ENCODE measurements around the gene RBMX.
"Not testable (repeated sequence)": the region's sequence is repeated elsewhere in the genome, so short reads cannot be mapped to it uniquely, and the experiment has no call there.

Gene RBMX

DNA sequence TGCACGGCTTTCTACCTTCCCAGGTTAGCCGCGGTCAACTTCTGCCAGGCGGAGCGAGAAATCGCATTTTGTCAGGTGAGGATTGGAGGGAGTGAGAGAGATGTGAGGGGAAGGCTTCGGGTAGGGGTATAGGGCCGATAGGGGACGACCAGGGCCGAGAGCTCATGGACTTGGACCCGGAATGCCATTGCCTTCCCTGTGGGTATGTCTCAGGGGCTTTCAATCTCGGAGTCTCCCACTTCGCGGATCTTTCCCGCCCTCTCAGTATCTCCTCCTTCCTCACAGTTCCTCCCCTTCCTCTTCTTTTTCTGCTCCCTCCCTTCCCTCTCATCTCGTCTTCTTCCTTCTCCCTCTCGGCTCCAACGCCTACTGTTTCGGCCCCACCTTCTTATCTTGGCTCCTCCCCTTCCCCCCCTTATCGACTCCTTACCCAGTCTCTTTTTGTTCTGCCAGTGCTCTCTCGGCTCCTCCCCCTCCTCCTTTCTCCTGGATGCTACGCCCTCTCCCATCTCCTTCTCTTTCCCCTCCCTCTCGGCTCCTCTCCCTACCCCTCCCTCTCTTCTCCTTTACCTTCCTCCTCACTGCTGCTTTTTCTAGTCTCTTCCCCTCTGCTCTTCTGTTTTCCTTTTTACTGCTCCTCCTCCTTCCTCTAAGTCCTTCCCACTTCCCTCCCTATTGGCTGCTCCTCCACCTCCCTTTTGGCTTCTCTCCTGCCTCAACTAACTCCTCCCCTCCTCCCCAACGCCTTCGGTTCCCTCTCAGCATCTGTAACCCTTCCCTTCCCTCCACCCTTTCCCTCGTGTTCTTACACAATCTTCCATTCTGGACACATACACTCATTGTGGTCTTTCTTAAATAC, 29.4 kb upstream of the RBMX start:
- TF ChIP-seq, protein P1, sequence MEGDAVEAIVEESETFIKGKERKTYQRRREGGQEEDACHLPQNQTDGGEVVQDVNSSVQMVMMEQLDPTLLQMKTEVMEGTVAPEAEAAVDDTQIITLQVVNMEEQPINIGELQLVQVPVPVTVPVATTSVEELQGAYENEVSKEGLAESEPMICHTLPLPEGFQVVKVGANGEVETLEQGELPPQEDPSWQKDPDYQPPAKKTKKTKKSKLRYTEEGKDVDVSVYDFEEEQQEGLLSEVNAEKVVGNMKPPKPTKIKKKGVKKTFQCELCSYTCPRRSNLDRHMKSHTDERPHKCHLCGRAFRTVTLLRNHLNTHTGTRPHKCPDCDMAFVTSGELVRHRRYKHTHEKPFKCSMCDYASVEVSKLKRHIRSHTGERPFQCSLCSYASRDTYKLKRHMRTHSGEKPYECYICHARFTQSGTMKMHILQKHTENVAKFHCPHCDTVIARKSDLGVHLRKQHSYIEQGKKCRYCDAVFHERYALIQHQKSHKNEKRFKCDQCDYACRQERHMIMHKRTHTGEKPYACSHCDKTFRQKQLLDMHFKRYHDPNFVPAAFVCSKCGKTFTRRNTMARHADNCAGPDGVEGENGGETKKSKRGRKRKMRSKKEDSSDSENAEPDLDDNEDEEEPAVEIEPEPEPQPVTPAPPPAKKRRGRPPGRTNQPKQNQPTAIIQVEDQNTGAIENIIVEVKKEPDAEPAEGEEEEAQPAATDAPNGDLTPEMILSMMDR (IDR thresholded peaks at IDR 0.05; ENCODE audit: low read depth, low read length, missing control alignments), result no peak
- peak; percentile 85 for DNase-seq (ENCODE audit: extremely low read depth, low read depth)

DNA sequence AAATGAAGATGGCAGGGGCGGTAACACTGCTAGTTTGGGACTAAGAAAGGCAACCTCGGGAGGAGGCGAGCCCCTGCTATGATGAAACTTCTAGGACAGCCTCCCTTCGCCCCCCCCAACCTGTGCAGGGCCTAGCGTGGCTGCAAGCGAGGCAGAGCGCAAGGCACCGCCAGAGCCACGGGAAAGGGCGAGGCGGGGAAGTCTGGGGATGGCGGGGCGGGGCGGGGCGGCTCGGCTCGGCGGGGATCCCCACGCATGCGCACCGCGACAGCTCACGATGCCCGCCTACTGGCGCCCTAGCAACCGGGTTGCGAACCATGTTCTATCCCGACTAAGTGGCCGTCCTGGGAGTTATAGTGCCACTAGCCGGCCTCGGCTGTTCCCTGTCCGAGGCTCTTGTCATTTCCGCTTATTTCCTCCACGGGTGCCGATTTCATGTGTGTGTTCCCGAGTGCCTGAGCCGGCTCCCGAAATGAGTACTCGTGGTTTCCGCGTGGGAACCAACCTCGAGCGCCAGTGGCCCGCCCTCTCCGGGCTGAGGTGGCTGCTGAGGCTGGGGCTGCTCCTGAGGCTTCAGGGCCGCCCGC, 28.7 kb upstream of the RBMX start:
- DNase-seq (ENCODE audit: extremely low read depth, low read depth), result no peak
- TF ChIP-seq, protein P1 (IDR thresholded peaks at IDR 0.05; ENCODE audit: low read depth, low read length, missing control alignments), result no peak
- H3K4me3 ChIP-seq (replicated peaks; ENCODE audit: low read depth, low read length), result peak overlapping the region; percentile 63

More for the DNA sequence above, 29.4 kb upstream of the RBMX start:
- peak overlapping the region; percentile 63 for H3K4me3 ChIP-seq (replicated peaks; ENCODE audit: low read depth, low read length)

DNA sequence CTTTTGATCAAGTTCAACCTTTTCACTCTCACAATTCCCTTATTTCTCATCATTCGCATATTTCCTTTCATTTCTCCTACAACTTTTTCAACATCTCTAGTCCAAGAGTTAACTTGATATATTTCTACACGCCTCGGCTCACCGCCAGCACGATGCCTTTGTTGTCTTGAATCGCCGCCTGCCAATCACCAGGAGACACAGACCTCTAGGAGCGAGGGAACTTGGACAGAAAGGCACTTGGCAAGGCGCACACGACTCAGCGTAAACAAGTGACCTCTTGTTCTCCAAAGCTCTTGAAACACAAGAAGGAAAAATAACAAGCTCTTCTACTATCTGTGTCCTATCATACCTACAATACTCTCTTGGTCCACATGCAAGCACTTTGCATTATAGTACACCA, 27.1 kb upstream of the RBMX start:
- no peak overlapping the region for H3K4me3 ChIP-seq (replicated peaks; ENCODE audit: low read depth, low read length)
- TF ChIP-seq, protein P1 (IDR thresholded peaks at IDR 0.05; ENCODE audit: low read depth, low read length, missing control alignments), result no peak
- DNase-seq (ENCODE audit: extremely low read depth, low read depth), result no peak

DNA sequence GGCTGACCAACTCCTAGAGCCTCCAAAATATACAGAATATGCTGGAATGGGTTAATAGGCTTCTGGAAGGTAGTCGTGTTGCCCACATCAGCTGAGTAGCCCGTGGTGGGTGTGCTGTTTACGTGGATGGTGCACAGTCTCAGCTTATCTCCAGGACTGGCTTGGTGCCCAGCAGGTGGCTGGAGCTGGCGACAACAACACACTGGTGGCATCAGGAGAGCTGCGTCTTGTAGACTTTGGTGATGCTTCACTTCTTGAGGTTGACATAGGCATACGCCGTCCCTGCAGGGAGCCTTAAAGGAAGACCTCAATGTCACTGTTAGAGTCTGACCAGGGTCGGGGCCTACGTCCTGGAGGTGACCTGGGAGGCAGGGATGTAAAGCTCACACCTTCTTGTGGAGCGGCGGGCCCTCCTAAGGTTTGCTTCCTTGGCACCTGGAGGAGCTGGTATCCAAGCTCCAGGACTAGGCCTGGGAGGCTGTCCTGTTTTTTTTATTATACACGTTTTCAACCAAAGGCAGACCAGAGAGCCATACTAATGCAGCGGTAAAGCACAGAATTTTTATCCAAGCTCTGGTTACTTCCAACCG, 26.5 kb upstream of the RBMX start:
- DNase-seq (ENCODE audit: extremely low read depth, low read depth), result no peak
- TF ChIP-seq, protein P1 (IDR thresholded peaks at IDR 0.05; ENCODE audit: low read depth, low read length, missing control alignments), result no peak
- H3K4me3 ChIP-seq (replicated peaks; ENCODE audit: low read depth, low read length), result no peak overlapping the region

DNA sequence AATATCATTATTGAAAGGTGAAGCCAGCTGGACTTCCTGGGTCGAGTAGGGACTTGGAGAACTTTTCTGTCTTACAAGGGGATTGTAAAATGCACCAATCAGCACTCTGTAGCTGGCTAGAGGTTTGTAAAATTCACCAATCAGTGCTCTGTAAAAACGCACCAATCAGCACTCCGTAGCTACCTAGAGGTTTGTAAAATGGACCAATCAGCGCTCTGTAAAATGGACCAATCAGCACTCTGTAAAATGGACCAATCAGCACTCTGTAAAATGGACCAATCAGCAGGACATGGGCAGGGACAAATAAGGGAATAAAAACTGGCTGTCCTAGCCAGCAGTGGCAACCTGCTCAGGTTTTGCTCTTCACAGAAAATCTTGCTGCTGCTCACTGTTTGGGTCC, 23.5 kb upstream of the RBMX start:
- H3K4me3 ChIP-seq (replicated peaks; ENCODE audit: low read depth, low read length); DNase-seq (ENCODE audit: extremely low read depth, low read depth): not testable (repeated sequence)

DNA sequence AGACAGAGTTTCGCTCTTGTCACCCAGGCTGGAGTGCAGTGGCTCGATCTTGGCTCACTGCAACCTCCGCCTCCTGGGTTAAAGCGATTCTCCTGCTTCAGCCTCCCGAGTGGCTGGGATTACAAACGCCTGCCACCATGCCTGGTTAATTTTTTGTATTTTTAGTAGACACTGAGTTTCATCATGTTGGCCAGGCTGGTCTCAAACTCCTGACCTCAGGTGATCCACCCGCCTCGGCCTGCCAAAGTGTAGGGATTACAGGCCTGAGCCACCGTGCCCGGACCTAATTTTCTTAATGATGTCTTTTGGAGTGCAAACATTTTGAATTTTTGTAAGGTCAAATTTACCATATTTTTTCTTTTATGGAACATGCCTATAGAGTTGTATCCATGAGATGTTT, 19.5 kb upstream of the RBMX start:
- DNase-seq (ENCODE audit: extremely low read depth, low read depth); H3K4me3 ChIP-seq (replicated peaks; ENCODE audit: low read depth, low read length): not testable (repeated sequence)

DNA sequence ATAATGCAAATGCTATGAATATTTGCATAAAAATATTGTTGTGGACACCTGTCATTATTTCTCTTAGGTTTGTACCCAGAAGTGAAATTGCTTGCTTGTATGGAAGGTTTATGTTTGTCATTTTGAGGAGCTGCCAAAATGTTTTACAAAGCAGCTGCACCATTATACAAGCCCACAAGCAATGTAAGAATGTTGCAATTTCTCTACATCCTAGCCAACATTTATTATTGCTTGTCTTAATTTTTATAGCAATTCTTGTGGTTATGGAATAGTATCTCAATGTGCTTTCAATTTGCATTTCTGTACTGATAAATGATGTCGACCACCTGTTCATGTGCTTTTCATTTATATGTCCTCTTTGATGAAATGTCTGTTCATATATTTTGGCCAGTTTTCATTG, 18.7 kb upstream of the RBMX start:
- TF ChIP-seq, protein P1 (IDR thresholded peaks at IDR 0.05; ENCODE audit: low read depth, low read length, missing control alignments), result no peak
- H3K4me3 ChIP-seq (replicated peaks; ENCODE audit: low read depth, low read length), result no peak overlapping the region
- DNase-seq (ENCODE audit: extremely low read depth, low read depth), result no peak

DNA sequence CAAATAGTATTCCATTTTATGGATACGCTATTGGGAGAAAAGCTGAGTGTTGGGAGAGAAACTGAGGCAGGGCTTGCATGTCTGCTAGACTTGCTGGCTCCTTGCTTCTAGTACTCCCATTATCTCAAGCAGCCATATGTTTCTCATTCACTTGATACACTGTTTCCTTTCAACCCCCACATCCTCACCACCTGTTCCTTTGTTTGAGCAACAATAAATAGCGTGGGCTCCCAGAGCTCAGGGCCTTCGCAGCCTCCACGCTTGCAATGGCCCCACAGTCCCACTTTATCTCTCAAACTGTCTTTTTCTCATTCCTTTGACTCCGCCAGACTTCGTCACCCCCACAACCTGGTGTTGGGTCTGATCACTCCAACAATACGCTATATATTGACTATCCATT, 18.2 kb upstream of the RBMX start:
- not testable (repeated sequence) for DNase-seq (ENCODE audit: extremely low read depth, low read depth); H3K4me3 ChIP-seq (replicated peaks; ENCODE audit: low read depth, low read length)

Data from HFF-Myc (cell line).